Raji (cell line): ENCODE results near the gene NMT2.

ENCODE experiments used
- POLR2A ChIP-seq: IDR thresholded peaks from 2 replicates; pipeline ENCODE4 v1.6.1; 2011; ENCODE audit warnings: low read depth, low read length, control low read depth; ENCODE audit not compliant: insufficient read depth

Gene NMT2

DNA sequence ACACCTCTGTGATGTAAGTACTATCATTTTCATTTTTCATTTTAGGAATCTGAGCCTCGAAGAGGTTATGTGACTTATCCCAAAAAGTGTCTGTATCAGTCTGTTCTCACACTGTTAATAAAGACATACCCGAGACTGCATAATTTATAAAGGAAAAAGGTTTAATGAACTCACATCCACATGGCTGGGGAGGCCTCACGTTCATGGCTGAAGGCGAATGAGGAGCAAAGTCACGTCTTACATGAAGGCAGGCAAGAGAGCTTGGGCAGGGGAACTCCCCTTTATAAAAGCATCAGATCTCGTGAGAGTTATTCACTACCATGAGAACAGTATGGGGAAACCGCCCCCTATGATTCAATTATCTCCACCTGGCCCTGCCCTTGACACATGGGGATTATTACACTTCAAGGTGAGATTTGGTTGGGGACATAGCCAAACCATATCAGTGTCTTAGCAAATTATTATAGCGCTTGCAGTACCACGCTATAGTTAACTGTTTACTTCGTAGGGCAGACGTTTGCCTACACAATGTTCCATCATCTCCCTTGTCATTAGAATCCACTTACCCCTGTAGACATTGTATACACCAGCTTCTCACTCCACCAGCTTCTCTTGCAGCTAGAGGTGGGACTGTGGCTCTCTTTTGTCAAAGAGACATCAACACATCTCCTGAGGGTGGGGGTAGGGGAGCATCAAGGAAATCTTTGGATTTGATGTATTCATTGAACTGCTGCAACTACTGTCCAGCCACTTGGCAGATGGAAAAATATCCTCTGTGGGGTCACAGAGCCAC, 15.4 kb upstream of the NMT2 start:
- TF ChIP-seq POLR2A, result no peak

DNA sequence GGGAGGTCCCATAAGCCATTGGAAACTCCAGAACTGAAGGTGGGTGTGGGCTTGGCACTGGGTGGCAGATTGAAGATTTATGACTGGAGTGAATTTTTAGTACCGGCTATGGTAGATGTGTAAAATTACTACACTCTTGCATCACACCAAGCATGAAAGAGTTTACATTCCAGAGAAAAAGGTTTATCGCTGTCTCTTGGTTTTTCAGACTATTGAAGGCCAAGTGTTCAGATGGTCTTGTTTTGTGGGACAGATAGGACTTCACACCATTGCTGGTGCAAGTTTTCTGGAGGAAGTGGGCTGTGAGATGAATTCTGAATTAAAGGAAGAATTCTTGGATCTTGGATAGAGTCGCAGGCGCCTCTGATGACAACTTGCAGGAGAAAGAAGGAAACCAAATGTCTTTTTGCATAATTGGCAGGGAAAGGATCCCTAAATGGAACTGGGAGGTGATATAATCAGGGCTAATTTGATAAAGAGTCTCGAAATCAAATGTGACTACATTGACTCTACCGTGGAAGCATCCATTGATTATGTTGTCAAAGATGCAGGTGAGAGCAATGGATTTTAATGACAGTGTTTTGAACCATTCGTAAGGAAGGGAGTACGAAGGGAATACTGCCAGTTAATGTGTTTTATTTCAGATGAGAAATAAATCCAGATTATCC, 14.2 kb upstream of the NMT2 start:
- TF ChIP-seq POLR2A, result no peak

DNA sequence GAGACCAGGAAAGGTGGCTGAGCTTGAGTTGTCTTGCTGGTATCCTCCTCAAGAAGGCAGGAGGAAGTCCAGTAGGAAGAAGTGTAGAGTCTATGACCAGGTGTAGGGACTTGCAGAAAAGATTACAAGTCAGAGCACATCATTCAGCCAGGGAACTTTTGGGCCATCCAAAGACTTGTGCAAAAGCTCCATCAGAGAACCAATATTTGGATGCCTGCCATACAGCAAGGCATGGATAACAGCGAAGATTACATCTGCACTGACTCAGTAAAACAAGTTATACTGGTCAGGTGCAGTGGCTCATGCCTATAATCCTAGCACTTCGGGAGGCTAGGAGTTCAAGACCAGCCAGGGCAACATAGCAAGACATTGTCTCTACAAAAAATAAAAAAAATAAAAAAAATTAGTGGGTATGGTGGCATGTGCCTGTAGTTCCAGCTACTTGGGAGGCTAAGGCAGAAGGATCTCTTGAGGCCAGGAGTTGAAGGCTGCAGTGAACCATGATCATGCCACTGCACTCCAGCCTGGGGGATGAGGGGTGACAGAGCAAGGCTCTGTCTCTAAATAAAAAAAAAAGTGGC, 13.2 kb upstream of the NMT2 start:
- no peak for TF ChIP-seq POLR2A

DNA sequence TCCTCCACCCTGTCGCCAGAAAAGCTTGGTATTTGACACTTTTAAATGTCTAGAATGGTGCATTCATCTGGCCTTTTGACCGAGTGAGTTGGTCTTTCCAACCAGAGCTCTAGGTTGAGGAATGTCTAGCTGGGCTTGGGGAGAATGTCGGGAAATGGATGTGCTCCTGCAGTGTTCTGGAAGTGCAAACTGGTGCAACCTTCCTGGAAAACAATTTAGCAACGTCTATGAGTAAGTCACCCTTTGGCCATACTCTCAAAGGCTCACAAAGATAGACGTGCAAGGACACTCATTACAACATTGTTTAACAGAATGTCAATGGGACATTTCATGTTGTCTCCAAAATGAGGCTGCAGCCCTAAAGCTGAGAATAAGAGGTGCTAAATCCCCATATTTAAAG, 12.2 kb upstream of the NMT2 start:
- no peak for TF ChIP-seq POLR2A

DNA sequence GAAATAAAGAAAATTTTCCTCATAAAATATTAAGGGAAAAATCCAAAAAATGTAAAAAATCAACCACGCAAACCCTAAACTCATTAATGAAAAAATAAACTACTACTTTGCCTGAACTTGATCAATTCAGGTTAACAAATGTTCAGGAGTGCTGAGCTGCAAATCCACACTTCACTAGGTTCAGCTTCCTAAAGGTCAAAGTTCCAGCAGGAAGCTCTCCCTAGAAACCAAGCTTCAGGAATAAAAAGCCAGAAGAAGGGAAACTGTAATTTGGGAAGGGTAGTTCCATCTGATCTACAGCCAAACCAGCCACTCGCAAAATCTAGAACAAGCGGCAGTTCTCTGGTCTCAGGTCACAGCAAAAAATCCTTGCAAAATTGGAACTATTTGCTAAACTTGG, 7.8 kb upstream of the NMT2 start:
- no peak for TF ChIP-seq POLR2A

DNA sequence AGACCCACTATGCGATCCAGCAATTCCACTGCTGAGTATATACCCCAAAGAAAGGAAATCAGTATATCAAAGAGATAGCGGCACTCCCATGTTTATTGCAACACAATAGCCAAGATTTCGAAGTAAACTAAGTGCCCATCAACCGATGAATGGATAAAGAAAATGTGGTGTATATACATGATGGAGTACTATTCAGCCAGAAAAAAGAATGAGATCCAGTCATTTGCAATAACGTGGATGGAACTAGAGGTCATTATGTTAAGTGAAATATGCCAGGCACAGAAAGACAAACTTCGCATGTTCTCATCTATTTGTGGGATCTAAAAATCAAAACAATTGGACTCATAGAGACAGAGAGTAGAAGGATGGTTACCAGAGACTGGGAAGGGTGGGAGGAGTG, 7.1 kb upstream of the NMT2 start:
- no peak for TF ChIP-seq POLR2A

DNA sequence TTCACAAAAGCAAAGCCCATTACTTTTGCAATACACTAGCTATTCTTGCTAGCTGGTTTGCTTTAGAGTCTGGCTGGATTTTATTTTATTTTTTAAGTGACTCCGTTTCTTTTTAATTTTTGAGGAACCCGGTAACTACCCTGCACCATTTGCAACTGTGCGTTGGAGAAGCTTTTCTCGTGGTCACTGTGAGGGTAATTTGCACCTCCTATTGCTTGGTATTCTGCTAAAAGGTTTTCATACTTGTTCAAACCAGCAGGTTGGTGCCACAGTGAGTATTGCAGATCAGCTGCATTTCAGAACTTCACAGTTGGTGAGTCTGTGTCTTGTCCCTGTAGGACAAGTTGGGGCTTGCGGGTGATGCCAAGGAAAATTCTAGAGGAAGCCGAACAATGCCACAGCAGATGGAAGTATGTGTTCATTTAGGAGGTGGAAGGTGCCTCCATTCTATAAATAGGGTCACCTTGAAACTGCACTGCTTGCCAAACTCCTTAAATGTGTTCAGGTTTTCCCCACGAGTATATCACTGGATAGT, 3.9 kb upstream of the NMT2 start:
- TF ChIP-seq POLR2A, result no peak

DNA sequence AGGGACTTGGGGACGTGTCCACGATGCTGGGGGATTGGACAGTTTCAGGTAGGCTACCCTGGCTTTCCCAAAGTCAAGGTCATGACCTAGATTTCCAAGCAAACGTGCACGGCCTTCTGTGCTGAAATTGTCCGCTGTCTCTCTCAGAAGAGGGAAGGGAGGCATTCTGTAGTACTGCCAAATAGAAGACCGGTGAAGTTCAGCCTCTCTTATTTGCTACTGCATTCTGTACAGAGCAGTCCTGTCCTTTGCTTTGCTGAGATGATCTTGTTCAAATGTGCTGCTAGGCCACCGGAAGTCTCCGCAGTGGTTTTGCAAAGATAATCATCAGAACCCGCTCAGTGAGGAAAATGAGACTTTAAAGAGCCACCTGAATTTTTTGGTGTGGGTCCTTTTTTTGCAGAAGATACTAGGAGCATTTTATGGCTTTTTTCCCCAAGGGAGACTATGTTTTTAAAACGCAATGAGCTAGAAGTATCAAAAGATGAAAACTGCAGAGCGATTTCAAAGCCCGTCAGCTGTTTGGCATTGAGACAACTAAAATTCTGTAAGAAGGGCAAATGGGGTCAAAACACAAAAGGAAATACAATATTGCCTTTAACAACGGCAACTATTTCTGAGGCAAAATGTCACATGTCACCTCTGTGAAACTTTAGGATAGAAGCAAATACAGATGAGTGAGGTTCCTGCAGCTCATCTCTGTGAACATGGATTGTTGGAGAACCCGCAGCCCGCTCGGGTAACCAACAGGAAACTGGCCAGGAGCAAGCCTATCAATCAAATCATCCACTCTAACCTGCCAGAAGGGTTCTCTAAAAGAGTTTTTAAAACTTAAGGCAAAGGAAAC, 1.3 kb upstream of the NMT2 start:
- no peak for TF ChIP-seq POLR2A

DNA sequence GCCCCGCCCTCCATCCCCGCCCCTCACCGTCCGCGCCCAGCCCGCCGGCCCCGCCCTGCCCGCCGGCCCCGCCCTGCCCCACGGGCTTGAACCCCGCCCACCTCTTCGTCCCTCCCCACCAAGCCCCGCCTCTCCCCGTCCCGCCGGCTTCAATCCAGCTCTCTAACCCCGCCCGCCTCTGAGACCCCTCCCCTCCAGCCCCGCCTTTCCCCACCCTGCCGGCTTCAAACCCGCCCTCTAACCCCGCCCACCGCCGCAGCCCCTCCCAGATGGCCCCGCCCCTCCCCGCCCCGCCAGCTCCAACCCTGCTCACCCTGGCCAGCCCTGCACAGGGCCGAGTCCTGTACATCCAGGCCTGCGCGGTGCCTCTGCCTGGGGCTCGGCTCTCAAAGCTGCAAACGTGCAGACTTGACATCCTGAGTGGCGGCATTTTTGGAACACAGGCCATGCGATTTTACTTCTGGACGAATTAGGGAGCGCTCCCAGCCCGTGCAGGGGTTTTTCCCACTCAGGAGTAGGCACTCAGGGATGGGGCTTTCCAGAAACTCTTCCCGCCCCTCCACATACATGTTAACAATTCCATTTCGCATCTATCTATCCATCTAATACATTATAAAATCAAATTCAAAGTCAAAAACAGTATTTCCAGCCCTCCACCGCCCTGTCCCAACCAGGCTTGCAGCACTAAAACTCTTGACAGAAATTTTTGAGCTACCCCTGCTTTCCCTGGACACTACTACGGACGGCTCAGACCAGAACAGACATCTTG, 477 bp upstream of the NMT2 start:
- TF ChIP-seq POLR2A, result no peak

DNA sequence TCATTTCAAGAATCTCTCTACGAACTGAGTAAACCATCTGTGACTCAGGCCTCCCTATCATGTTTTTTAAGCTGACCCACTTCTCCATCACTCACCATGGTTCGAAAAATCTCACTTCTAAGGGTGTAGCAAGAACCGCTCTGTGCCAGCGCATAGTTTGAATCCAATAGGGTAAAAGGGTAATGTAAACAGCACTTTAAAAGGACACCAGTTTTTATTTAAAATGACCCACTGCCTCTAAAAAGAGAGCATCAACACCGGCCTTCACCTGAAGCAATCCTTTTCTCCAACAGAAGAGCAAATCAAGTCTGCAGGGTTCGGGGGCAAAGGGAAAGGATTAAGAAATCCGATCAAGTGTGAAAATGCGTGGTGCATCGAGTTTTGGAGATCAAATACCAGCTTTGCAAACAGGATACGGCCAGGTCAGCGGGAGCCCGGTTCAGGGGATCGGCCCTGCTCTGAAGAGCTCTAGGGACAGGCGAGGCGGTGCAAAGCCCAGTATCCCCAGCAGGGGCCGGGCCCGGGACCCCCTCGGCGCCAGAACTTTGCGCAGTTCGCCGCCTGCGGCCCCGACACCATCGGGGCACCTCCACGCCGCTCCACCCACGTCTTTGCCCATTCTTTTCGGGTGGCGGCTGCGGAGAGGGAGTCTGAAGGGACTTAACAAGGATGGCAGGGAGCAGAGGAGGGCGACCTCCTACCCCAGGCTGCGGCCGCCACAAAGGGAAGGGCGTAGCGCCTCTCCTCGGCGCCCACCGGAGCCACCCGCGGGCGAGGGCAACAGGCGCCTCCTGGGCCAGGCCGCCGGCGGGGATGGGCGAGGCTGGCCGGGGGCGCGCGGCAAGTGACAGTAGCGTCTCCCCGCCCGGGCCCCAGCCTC, 842 bp downstream of the NMT2 start:
- no peak for TF ChIP-seq POLR2A

DNA sequence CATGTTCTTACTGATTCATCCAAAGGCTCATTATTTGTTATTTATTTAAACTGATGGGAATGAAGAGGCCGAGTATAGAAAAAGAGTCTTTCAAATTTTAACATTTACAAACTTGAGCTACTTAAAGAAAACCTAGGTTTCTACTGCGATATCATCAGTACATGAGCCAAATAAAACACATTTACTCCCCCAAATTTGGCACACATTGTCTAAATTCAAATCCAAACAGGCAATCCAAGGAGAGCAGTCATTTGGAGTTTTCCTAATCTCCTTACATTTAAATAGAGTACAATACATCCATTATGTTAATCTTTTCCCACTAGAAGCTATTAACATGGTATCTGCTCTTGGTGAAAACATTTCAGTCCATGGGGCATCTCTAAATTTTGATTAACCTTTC, 2.2 kb downstream of the NMT2 start:
- no peak for TF ChIP-seq POLR2A

DNA sequence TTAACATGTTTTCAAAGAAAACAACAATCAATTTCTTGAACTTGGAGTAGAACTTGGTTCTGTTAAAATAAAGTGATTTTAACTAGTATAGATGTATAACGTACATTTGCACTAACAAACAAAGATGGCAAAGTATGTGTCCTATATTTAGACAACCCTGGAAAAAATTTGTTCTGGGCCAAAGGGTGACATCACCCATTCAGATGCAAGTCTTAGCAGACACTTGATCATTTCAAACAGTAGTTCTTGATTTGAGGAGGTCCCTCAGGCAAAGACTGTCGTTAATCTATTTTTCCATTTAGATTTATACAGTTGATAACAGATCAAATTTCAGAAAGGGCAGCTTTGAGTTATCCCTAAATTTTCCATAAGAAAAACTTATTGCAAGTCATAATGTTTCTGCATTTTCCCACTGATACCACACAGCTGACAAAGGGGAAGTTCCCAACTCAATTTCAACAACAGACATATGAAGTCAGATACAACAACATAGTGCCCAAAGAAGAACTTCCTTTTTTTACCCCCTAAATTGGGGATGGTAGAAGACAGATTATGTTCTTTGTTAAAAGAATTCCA, 5.2 kb downstream of the NMT2 start:
- no peak for TF ChIP-seq POLR2A

DNA sequence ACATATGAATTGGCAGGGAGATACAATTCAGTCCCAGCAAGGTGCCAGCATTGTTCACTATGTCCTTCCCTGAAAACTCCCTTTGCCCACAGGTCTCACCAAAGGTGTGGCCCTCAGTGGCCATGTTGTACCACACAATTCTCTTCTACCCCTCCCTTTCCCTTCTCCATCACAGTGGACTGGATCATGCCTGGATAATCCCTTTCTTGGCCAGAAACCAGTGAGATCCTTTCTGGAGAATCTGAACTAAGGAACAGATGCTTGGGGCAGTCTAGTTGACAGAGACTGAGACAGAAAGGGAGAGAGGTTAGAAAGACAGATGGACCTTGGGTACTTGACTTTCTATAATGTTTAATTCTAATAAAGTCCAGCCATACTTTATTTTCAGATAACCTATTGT, 9.5 kb downstream of the NMT2 start:
- no peak for TF ChIP-seq POLR2A
